Measurements from ENCODE around the gene MEAF6.
"Not testable (repeated sequence)": the region's sequence is repeated elsewhere in the genome, so short reads cannot be mapped to it uniquely, and the experiment has no call there.

Gene MEAF6

GRCh38 chr1:37529888-37530287, 15.3 kb upstream of the MEAF6 start:
- not testable (repeated sequence) for DNase-seq

DNA sequence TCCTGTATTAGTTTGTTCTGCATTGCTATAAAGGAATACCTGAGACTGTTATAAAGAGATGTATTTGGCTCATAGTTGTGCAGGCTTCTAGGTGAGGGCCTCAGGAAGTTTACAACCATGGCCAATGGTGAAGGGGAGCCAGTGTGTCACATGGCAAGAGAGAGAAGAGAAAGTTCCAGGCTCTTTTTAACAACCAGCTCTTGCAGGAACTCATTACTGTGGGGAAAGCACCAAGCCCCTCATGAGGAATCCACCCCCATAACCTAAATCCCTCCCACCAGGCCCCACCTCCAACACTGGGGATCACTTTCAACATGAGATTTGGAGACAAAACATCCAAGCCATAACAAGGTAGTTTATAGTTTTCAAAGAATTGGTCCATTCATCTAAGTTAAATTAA, 5.0 kb upstream of the MEAF6 start:
- DNase-seq = no peak

DNA sequence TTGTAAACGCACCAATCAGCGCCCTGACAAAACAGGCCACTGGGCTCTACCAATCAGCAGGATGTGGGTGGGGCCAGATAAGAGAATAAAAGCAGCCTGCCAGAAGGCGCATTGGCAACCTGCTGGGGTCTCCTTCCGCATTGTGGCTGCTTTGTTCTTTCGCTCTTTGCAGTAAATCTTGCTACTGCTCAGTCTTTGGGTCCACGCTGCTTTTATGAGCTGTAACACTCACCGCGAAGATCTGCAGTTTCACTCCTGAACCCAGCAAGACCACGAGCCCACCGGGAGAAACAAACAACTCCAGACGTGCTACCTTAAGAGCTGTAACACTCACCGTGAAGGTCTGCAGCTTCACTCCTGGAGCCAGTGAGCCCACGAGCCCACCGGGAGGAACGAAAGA, 4.4 kb upstream of the MEAF6 start:
- DNase-seq = not testable (repeated sequence)

GRCh38 chr1:37518241-37518640, 3.7 kb upstream of the MEAF6 start:
- DNase-seq = not testable (repeated sequence)

DNA sequence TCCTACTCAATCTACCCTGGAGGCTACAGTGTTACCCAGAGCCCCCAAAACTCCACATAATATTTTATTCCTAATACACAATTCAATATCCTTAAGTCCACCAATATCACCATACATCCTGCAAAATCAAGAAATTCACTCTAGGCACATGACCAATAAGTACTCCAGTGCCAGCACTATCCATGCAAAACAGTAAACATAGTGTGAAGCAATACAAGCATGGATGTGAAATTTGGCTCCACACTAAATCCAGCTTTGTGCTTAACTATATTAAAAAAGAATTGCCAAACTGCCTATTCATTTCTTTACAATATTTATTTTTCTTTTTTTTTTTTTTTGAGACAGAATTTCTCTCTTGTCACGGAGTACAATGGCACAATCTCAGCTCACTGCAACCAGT, 3.0 kb upstream of the MEAF6 start:
- no peak for DNase-seq

DNA sequence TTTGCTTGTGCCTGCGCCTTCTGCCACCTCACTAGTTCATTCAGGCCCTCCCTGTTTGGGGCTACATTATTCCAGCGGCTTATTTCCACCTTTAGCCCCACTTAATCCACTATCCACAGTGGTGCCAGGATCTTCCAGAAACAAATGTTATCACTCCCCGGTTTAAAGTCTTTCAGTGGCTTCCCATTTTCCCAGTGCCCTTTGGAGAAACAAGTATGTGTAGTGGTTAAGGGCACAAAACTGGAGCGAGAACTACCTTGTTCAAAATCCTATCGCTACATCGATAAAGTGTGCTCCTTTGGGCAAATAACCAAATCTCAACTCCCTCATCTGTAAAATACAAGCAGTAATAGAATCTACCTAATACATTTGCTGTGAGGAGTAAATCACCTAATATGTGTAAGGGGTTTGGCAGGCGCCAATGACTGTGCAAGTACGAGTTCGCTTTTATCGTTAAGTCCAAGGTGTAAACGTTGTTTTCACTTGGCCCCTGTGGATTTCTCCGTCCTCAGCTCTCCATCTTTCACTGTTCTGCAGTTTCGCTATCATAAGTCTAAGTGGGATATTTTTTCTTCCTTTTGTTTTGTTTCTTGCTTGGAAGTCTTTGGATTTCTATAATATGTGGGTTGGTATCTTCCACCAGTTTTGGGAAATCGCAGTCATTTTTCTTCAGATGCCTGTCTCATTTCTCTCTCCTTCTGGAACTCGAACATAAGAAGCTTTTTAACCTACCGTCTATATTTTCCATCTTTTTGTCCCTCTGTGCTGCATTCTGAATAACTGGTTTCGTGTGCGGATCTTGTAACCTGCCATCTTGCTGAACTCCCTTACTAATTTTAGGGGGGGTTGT, 844 bp upstream of the MEAF6 start:
- DNase-seq = no peak

- peak; percentile 16 for DNase-seq
Observed at GRCh38 chr1:37513795-37514349, 694 bp downstream of the MEAF6 start.

DNA sequence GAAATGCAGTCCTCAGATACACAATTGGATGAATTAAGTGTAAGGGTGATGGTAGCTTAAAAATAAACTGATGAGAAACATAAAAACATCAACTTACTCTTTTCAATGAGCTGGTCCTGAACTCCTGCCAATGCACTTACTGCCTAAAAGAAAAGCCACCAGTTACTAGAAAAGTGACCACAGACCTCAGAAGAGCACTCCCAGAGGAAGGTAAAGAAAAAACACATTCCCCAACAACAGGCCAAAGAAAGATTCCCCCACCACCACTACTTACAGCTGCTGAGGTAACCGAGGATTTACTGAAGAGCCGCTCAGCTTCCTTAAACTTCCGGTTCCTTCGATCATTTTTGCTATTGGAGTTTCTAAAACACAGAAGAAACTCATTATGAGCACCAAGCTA, 5.4 kb downstream of the MEAF6 start:
- DNase-seq = peak; percentile 62

- no peak for DNase-seq
Observed at GRCh38 chr1:37506740-37507139, 7.8 kb downstream of the MEAF6 start.

DNA sequence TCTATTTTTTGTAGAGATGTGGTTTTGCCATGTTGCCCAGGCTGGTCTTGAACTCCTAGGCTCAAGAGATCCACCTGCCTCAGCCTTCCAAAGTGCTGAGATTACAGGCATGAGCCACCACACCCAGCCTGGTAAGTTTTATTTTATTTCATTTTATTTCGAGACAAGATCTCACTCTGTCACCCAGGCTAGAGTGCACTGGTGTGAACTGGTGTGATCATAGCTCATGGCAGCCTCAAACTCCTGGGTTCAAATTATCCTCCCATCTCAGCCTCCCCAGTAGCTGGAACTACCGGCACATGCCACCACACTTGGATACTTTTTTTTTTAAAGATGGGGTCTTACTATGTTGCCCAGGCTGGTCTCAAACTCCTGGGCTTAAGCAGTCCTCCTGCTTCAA, 11.8 kb downstream of the MEAF6 start:
- DNase-seq = not testable (repeated sequence)

DNA sequence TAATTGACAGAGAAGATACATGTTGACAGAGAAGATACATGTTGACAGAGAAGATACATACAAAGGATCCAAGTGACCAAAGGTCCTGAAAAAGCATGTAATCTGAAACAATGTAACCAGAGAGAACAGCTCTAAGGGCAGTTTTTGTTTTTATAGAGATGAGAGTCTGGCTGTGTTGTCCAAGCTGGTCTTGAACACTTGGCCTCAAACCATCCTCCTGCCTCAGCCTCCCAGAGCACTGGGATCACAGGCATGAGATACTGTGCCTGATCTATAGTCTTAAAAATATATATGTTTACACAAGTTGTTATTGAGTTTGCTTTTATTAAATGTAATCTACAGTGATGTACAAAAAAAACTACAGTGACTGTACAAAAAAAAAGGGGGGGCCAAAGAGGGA, 12.5 kb downstream of the MEAF6 start:
- no peak for DNase-seq

- no peak for DNase-seq
Observed at GRCh38 chr1:37501661-37502060, 12.9 kb downstream of the MEAF6 start.

- DNase-seq = peak; percentile 83
Observed at GRCh38 chr1:37498872-37499617, 15.5 kb downstream of the MEAF6 start.

DNA sequence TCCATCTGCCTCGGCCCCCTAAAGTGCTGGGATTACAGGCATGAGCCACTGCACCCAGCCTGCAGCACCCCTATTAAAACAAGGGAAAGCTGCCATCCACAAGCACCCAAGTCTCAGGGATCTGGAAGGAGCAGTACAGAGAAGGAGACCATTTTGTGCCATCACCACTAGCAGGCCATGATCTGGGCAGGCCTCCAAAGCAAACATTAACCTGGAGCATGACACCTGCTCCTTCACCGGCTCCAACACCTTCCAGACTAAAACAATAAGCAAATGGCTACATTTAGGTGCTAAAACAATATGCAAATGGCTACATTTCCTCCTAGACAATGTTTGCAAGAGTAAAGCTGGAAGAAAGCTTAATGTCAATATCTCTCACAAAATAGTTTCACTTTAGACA, 16.7 kb downstream of the MEAF6 start:
- no peak for DNase-seq

- DNase-seq = no peak
Observed at GRCh38 chr1:37495875-37496274, 18.7 kb downstream of the MEAF6 start.

DNA sequence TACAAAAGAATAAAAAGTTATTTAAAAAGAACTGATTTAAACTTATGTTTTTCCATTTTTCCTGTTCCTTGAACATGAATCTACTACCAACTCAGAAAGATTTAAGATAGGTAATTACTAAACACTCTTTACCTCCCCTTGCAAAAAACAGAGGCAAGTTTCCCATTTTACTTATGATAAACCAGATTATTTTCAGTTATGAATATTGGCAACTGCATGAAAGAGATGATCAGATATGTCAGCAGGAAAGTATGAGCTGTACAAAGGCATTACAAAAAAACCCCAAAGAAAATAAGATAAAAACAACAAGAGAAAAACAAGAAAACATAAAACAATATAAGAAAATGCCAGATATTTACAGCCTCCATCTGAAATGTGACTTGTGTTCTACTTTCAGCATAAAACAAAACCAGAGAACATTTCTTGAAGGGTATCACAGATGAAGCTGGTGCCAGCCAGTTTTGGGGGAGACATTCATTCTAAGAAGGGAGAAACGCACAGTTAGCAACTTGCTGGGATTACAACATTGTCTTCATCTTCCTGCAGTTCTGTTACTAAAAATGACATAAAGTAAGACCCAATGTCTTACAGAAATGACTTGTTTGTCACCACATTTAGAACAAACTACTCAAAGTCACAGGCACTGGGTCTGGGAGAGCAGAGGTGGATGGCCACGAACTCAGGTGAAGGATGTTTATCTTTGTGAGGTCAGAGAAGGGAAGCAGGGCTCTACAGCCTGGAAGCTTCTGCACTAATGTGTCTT, 21.0 kb downstream of the MEAF6 start:
- DNase-seq = no peak

DNA sequence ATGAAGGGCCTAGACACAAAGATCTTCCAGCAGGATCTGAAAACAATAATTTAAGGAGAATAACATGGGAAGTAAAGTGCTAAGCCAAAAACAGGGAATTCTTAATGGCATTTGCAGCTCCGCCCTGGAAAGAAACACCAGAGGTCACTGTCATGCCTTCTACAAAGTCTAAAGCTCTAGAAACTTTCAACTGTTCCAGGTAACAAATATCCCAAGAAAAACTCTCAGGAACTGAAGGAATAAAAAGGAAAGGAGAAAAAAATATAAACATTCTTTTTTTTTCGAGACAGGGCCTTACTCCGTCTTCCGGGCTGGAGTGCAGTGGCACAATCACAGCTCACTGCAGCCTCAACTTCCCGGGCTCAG, 27.0 kb downstream of the MEAF6 start:
- DNase-seq = no peak

- peak; percentile 75 for DNase-seq
Observed at GRCh38 chr1:37486680-37487618, 27.6 kb downstream of the MEAF6 start.

DNA sequence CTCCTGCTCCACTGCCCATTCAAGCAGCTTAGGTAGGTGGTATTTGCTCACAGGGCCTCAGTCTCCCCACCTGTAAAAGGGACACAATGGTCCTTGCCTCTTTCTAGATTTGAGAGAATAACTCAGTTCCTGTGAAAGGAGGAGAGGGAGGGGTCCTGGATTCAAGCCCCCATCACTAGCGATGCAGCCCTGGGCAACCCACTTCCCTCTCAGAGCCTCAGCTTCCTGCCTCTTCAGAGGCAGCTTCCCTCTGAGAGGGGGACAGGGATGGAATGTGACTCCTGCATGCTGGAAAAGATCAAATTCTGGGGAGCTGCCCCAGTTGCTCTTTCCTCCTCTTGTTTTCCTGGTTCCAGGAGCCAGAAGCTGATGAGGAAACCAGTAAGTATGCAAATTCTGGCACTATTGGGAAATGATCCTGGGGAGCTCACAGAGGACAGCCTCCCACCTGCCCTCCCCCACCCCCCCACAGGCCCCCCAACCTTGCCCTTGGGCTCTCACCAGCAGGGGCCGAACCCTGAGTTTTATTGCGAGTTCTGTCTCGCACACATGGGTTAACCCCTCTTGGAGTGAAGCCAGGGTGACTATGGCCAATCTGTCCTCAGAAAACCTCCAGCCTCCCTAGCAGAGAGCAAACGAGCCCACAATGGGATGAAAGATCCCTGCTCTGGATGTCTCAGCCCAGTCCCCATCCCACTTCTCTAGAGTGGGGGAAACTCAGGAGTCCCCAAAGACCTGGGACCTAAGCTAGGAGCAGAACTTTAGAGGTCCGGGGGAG, 28.5 kb downstream of the MEAF6 start:
- DNase-seq = no peak

- DNase-seq = no peak
Observed at GRCh38 chr1:37484325-37485051, 30.1 kb downstream of the MEAF6 start.

DNA sequence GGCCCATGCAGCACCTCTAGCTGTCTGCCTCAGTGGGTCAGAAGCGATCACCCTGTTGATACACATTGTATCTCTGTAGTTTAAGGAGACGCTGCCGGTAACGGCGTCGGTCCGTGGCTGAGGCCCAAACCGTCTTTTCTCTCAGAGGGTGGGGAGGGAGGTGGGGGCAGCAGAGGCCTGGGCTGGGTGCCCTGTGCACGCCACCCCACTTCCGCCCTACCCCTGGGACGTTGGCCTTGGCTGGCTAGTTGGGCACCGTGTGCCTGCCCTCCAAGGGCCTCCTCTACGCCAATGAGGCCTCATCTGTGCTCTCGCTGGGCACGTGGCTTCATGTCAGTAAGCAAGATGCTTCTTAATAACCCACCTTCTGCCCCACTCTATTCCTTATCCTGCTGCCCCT, 30.8 kb downstream of the MEAF6 start:
- DNase-seq = no peak
